GM15510 (cell line): ENCODE data around the gene PBX3.

Source experiments
- POLR2A ChIP-seq: IDR thresholded peaks from 3 replicates; pipeline ENCODE4 v1.6.1; 2011; ENCODE audit warnings: borderline replicate concordance; ENCODE audit not compliant: insufficient read length; ENCODE audit errors: extremely low read depth

Gene PBX3

DNA sequence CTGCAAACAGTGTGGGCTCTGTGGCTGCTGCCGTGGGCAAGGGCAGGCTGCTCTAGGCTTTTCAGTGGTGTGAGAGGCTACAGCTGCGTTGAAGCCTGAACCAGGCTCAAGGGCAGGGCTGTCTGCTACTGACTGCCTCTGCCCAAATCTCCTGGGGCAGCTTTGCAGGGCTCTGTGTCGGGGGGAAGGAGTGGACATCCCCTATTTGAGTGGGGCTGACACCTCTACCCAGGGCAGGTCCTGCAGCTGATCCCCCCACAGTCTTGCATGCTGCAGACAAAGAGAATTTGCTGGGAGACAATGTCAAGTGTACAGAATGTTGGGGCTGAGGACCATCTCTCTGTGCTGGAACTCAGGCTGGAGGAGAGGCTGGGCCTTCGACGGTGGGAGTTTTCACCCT, 240.2 kb downstream of the PBX3 start:
- no peak for TF ChIP-seq POLR2A

- no peak for TF ChIP-seq POLR2A
These were observed 241.4 kb downstream of the PBX3 start for GRCh38 chr9:125988479-125989050.

GRCh38 chr9:125989090-125989501, 241.9 kb downstream of the PBX3 start:
- no peak for TF ChIP-seq POLR2A

DNA sequence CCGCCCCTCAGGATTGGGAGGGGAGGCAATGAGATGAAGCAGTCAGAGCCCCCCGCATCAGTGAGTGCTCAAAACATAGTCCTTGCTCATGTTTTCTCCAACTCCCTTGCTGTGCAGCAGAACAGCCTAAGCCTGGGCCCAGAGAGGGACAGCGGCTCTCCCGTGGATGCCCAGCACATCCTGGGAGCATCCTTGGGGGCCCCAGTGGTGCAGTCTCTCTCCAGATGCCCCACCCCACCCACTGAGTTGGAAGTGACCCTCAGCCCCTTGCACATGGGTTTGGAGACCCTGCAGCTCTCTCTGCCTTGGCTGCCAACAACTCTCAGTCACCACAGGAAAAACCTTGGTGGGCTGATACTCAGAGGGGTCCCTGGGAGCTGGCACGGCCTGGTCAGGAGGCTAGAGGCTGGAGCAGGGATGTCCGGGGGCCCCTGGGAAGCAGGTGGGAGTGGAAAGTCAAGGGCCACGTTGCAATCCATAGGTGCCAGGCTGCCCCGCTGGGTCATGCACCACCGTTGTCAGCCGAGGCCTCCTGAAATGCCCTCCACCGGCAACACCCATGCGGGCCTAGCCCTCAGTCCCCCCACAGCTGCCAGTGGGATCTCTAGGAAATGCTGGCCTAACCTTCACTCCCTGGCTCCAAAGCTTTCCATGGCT, 242.5 kb downstream of the PBX3 start:
- no peak for TF ChIP-seq POLR2A

DNA sequence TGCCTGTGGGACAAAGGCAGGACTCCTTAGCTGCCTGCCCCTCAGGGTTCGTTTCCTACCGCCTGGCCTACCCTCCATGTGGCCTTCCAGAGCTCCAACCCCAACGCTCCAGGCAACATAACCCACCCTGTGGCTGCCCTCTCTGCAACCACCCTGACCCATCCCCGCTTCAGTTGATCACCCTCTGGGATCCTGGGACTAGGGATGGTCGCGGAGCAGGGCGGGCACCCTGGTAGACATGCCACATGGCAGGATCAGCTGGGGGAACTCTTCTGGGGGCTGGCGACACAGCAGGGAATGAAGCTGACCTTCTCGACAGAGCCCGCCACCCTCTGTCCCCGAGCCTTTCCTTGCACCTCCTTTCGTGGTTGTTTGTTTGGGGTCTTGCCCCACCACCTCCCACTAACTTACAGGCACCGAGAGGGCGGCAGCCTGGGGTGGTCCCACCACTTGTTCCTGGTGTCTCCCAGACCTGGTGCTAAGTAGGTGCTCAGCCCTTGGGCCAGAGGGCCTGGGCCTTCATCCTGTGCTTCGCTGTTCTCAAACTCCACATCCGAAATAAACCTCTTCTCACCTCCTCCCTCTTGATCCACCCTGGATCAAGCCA, 243.1 kb downstream of the PBX3 start:
- no peak for TF ChIP-seq POLR2A

- no peak for TF ChIP-seq POLR2A
These were observed 243.6 kb downstream of the PBX3 start for GRCh38 chr9:125990793-125991220.

DNA sequence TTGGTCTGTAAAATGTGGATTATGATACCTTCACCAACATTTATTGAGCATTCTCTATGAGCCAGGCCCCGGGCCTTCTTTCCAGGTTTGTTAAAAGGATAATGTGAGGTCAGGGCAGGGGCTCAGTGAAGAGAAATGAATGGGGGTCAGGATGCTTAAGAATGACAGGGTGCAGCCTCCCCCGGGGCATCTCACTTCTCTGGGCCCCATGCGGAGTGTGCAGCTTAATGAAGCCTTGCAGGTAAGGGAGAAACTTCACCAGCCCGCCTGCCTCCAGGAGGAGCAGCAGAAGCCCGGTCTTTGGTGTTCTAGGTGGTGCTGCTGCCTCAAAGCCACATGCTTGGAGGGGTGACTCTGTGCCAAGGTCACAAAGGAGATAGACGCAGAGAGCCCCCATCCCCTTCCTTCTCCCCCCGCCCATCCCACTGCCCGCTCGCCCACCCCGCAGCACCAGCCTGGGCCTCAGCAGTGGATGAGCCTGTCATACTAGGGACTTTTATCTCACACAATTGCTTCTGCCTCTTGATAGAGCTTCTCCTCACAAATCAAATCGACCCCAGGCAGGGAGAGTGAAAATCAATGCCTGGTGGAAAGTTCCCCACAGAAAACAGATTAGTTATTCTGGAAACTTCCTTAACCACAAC, 244.8 kb downstream of the PBX3 start:
- TF ChIP-seq POLR2A = no peak

DNA sequence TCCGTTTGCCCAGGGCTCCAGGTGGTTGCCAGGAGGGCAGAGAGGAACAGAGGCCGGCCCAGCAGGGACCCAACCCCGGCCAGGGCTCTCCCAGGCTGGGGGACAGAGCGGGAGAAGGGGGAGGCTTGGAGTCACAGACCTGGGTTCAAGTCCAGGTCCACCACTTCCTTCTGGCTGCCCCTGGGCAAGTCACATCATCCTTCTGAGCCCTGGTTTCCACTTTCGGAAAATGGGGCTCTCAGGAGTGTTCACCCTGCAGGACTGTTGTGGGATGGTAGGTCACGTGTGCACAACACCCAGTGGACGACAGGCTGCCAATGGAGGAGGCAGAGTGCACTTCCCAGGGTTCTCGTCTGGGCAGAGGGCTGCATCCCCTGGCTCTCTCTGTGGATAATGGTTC, 245.4 kb downstream of the PBX3 start:
- TF ChIP-seq POLR2A = no peak

- TF ChIP-seq POLR2A = no peak
These were observed 246.3 kb downstream of the PBX3 start for GRCh38 chr9:125993466-125993865.

GRCh38 chr9:125994066-125994943, 247.1 kb downstream of the PBX3 start:
- TF ChIP-seq POLR2A = no peak

- no peak for TF ChIP-seq POLR2A
These were observed 247.8 kb downstream of the PBX3 start for GRCh38 chr9:125995006-125995405.

DNA sequence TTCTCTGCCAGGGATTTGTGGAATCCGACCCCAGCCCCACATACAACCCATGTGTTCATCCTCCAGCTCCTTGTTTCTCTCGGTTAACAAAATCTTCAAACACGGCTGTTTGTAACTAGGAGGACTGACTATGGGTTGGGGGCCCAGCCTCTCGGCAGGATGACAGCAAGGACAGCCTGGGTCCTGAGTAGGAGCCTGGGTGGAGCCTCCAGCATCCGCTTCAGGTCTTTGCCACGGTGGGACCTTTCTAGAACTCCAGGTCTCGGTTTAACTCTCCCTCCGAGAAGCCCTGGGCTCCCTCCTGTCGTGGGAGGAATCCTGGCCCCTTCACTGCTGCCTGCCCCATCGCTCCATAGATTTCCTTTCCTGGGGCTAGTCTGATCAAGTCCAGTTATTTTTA, 248.5 kb downstream of the PBX3 start:
- TF ChIP-seq POLR2A = no peak

DNA sequence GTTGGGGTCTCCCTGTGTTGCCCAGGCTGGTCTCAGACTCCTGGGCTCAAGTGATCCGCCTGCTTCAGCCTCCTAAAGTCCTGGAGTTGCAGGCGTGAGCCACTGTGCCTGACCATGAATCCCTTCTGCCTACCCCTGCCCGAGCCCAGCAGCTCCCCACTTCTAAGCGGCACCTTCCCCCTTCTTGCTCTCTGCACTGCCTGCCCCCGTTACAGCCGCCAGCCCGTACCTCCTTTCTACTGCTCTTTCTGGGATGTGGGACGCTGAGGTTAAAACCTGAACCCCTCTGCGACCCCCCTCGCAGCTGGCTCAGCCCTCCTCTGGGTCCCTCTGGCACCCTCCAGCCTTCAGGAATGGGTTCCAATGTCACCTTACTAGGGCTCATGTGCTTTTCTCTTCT, 249.6 kb downstream of the PBX3 start:
- TF ChIP-seq POLR2A = no peak

DNA sequence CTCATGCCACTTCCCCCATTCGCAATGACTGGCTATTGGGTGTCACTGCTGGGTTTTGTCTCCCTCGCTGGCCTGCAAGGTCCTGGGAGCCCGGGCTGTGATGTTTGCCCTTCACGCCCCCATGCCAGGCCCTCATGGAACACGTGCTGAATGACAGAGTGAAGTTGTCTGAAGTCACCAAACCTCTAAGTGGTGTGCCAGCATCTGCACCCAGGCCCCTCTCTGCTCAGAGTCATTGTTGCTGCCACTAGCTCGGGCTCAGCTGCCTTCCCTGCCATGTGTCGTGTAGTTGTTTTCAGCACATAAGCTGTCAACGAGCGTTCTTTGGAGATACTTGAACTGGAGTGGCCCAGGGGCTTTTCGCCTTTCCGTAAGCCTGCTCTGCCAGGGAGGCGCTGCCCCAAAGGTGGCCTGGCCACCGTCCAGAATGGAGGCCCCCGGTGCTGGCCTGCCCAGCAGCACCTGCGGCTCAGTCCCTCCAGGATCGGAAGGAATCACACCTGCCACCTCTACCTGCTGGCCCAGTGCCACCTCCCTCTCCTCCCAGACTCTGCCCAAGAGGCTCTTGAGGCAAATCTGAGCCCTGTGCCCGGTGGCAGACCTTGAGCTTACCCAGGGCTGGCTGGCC, 250.1 kb downstream of the PBX3 start:
- TF ChIP-seq POLR2A = no peak
